SH-SY5Y (cell line): ENCODE data around the gene AFF3.

ENCODE experiments used
- GATA2 ChIP-seq: IDR thresholded peaks from 2 replicates; pipeline ENCODE4 v1.6.1; 2011; ENCODE audit warnings: mild to moderate bottlenecking, low read depth, low read length
- GATA3 ChIP-seq: IDR thresholded peaks from 2 replicates; pipeline ENCODE4 v1.6.1; 2011; ENCODE audit warnings: low read depth, mild to moderate bottlenecking, low read length, moderate library complexity

- TF ChIP-seq GATA2 (no peak), GATA3 (no peak)
These were observed 64.9 kb downstream of the AFF3 start for GRCh38 chr2:100077456-100077855.
